ENCODE measurements around the gene CARS1. TPM values are rescaled to one million over a fixed set of nuclear protein-coding genes. Genes with fewer than 3 reads are reported as not detected.

CARS1 gene
- total and polyA plus RNA-seq, 2 experiments from 2014 or later, result 72.9 to 95.9 TPM

GRCh38 chr11:3087821-3088800 is 30.9 kb upstream of the CARS1 start:
- Histone ChIP-seq H4K20me1 (replicated peaks; ENCODE audit: insufficient read depth) (no peaks in the 10 kb centered on the region), H3K79me2 (replicated peaks; ENCODE audit: insufficient read depth) (no peaks in the 10 kb centered on the region), H3K27ac (ENCODE audit: low read depth) (no peak overlapping the region), H3K9me2 (ENCODE audit: insufficient read depth) (no peaks in the 10 kb centered on the region), H3K4me3 (no peak overlapping the region), H3K27me3 (ENCODE audit: insufficient read depth) (no peaks in the 10 kb centered on the region), H3K4me1 (ENCODE audit: insufficient read depth) (peaks cover 3% of the 10 kb centered on the region; the same call in 1 of the 2 replicates), H3K4me2 (no peak overlapping the region), H2AFZ (no peak overlapping the region), H3F3A (replicated peaks; ENCODE audit: low read depth) (no peaks in the 10 kb centered on the region), H3K36me3 (ENCODE audit: insufficient read depth) (no peaks in the 10 kb centered on the region)
- H3K27ac Mint-ChIP-seq, result no peak overlapping the region
- H3K9me3 Mint-ChIP-seq, result no peaks in the 10 kb centered on the region
- TF ChIP-seq CREB1 (CRISPR knock-in tag; IDR thresholded peaks at IDR 0.05; ENCODE audit: low read depth) (no peak), ETS1 (IDR thresholded peaks at IDR 0.05) (no peak), STAT1 (IDR thresholded peaks at IDR 0.05; ENCODE audit: unreplicated experiment) (no peak), JUNB (IDR thresholded peaks at IDR 0.05; ENCODE audit: unreplicated experiment) (no peak), POLR2AphosphoS5 (IDR thresholded peaks at IDR 0.05; ENCODE audit: low read depth) (no peak)
- H3K27me3 Mint-ChIP-seq (ENCODE audit: insufficient read depth, low read depth, poor library complexity), result peaks cover 8% of the 10 kb centered on the region
- DNase-seq (ENCODE audit: low spot score) (no peak), ATAC-seq (no peak)
- H3K4me1 Mint-ChIP-seq, result peaks cover 7% of the 10 kb centered on the region; the same call in 2 of the 3 replicates
- no peaks in the 10 kb centered on the region; the same call in 2 of the 3 replicates for H3K36me3 Mint-ChIP-seq (ENCODE audit: low read depth)
- no peak overlapping the region; the same call in 2 of the 3 replicates for H3K4me3 Mint-ChIP-seq

- H3K27ac Mint-ChIP-seq, result no peak overlapping the region
- H2AFZ ChIP-seq, result no peak overlapping the region
- H3K4me3 Mint-ChIP-seq, result no peak overlapping the region
- no peak for DNase-seq (ENCODE audit: low spot score)
- TF ChIP-seq CTCF (conservative IDR thresholded peaks at IDR 0.05; ENCODE audit: low read depth in 2 of 2) (no peak), ZNF331 (CRISPR knock-in tag; IDR thresholded peaks at IDR 0.05; ENCODE audit: low read depth) (no peak), POLR2AphosphoS5 (IDR thresholded peaks at IDR 0.05; ENCODE audit: low read depth) (no peak), ETS1 (IDR thresholded peaks at IDR 0.05) (no peak)
- no peaks in the 10 kb centered on the region for H3K27me3 ChIP-seq (ENCODE audit: insufficient read depth)
- H3K27me3 Mint-ChIP-seq (ENCODE audit: insufficient read depth, low read depth, poor library complexity), result peaks cover 8% of the 10 kb centered on the region
- no peak overlapping the region for H3K4me2 ChIP-seq
- peaks cover 3% of the 10 kb centered on the region; the same call in 1 of the 2 replicates for H3K4me1 ChIP-seq (ENCODE audit: insufficient read depth)
- H3K9me3 Mint-ChIP-seq, result no peaks in the 10 kb centered on the region
- ATAC-seq, result no peak
- no peaks in the 10 kb centered on the region; the same call in 2 of the 3 replicates for H3K36me3 Mint-ChIP-seq (ENCODE audit: low read depth)
- peaks cover 7% of the 10 kb centered on the region; the same call in 2 of the 3 replicates for H3K4me1 Mint-ChIP-seq
- no peaks in the 10 kb centered on the region for H3K36me3 ChIP-seq (ENCODE audit: insufficient read depth)
- no peaks in the 10 kb centered on the region for H3F3A ChIP-seq (replicated peaks; ENCODE audit: low read depth)
- H3K27ac ChIP-seq (ENCODE audit: low read depth), result no peak overlapping the region
- no peaks in the 10 kb centered on the region for H3K9me2 ChIP-seq (ENCODE audit: insufficient read depth)
- H3K79me2 ChIP-seq (replicated peaks; ENCODE audit: insufficient read depth), result no peaks in the 10 kb centered on the region
- H4K20me1 ChIP-seq (replicated peaks; ENCODE audit: insufficient read depth), result no peaks in the 10 kb centered on the region
- no peak overlapping the region for H3K4me3 ChIP-seq
These were observed 30.1 kb upstream of the CARS1 start for GRCh38 chr11:3087373-3087772.

Measured in GM23338 (cell line).